GM21423 (cell line): ENCODE data around the gene TEX51.

Source experiments
- ATAC-seq: cut with Tn5 transposase; IDR thresholded peaks from one replicate; pipeline ENCODE4 v1.9.1; 2021; ENCODE audit warnings: mild to moderate bottlenecking, moderate library complexity; ENCODE audit not compliant: unreplicated experiment

The TEX51 gene

DNA sequence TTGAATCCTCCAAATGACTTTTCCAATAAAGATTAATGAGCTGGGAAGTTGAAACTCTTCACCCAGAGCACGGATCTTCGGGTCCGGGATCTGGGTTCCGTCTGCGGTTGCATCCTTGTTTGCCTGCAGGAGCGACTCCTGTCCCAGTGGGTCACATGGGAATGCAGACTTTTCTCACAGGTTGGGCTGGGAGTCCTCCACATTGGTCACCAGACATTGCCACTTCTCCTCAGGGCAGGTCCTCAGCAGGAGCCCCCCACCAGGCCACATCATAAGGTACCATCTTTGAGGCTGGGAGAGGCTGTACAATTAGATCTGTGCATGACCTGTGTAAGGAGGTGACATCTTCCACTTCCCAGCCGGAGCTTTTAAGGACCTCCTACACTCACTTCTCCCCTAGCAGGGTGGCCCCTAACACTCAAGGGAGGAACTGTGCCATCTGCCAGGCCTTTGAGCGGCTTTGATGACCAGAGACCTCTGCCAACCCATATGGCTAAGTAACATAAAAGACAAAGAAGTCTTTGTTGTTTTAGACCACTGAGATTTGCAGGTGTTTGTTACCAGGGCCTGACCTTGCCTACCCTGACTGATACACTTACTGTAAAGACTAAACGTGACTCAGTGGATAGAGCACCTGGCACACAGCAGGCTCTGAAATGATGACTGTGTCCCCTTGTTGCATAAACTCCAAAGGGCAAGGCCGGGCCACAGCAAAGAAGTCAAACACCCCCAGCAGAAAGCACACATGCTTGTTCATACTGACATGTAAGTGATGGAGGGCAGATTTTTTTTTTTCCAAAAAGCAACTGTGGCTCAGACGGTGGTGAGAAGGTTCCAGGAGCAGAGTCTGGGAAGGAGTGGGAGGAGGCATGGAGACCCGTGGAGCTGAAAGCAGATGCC lies 7.9 kb upstream of the TEX51 start:
- no peak for ATAC-seq

GRCh38 chr2:126891681-126892500 lies 6.8 kb upstream of the TEX51 start:
- ATAC-seq, result no peak

DNA sequence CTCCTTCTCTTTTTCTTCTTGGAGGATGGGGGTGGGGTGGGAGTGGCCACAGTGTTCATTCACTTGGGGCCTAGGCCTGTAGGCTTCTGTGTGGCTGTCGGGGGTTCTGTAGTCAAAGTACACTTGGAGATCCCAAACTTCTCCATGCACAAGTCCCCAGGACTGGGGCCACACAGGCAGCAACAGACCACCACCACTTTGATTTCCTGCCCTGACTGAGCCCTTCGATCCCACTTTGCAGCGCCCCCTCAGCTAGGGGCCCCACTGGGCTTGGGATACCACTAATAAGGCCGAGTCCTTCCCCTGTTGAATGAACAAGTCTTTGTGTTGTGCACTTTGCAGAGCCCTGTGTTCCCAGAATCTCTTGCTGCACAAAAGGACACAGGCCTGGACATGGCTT lies 5.5 kb upstream of the TEX51 start:
- no peak for ATAC-seq

GRCh38 chr2:126893606-126894005 lies 5.1 kb upstream of the TEX51 start:
- ATAC-seq, result no peak

DNA sequence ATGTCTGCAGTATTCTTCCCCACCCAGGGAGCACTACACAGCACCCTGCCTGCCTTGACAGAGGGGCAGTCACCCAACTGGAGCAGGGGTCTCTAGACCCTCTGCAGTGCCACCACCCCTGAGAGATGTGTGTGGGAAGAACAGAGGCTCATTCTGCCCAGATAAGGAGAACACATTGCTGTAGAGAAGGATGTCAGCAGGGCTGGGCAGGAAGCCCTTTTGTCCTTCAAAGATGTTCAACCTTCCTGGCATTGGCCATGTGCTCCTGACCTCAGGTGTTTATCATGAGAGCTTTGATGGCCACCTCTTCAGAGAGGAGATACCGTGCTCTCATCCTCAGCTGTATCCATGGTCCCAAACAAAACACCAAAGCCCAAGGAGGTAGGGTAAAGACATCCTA lies 4.6 kb upstream of the TEX51 start:
- no peak for ATAC-seq

DNA sequence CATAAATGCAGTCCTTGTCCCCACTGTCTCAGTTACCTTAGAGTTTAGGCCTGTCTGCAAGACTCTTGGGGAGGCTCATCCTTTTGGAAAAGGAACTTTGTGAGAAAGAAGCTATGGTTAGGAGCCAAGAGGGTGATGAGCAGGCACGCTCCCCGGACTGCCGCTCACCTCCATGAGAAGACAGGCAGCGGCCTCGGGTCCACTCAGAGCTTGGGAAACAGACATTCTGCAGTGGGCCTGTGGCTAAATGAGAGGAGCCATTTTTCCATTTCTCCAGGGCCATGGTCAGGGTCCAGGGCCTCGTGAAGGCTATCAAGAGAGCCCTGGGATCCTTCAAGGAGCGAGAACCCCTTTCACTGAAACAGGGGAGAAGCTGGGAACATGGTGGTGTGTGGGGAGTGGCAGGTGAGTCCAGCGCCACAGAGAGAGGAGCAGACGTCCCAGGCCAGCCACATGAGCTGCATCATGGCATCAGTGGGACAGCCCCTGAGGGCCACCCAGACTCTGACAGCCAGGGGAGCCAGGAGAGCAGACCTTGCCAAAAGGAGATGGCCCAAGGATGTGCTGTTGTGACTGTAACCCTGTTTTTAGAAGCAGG lies 4.0 kb upstream of the TEX51 start:
- ATAC-seq, result no peak

GRCh38 chr2:126895336-126895735 lies 3.4 kb upstream of the TEX51 start:
- no peak for ATAC-seq

DNA sequence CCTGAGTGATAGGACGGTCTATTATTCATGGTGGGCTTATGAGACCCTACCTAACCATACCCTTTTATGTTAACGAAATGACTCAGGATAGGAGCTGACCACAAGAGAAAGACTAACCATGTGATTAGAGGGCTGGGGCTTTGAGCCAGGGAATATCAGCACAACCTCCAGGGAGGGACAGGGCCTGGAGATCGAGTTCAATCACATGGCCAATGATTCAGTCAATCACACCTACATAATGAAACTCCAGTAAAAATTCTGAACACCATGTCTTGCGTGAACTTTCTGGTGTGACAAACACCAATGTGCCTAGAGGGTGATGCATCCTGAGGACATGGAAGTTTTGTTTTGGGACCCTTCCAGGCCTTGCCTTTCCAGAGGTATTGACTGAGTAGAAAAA lies 2.2 kb upstream of the TEX51 start:
- no peak for ATAC-seq

DNA sequence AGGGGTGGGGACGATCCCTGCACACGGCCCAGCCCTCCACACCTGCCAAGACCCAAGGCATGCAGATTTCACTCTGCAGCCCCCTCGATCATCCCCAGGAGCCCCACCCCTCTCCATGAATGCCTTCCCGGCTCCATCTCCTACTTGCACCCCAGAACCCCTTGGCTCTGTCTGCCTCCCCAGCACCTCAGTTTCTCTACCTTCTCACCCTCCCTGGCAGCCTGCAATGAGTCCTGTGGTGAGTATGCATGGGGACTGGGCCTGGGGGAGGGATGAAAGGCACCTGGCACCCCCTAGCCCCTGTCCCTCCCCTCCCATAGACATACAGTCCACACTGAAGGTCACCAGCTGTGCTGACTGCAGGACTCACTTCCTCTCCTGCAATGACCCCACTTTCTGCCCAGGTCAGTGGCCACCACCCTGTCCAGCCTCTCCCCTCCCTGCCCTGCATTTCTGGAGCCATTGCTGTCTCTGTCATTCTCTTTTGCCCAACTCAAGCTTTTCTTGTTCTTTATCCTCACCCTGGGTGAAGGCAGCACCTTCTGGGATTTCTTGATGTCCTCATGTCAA lies 1.0 kb downstream of the TEX51 start:
- ATAC-seq, result no peak

GRCh38 chr2:126900646-126901319 lies 2.1 kb downstream of the TEX51 start:
- no peak for ATAC-seq

DNA sequence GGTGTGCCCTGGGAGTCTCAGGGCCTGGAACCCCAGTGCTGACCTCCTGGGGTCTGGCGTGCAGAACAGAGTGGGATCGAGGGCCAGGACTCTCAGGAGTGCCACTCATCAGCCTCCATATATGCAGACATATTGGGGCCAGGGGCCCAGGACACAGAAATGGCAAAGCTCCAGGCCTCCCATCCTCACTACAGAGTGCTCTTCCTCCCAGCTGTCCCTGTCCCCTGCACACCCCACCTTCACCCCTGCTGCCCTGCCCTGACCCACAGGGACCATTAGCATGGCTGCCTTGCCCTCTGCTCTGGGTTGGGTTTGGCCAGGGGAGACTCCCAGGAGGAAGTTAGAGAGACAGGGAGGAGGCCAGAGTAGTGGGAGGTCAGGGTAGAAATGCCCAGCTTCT lies 2.8 kb downstream of the TEX51 start:
- no peak for ATAC-seq

- ATAC-seq, result no peak
Measured at GRCh38 chr2:126902152-126902835, 3.6 kb downstream of the TEX51 start.

GRCh38 chr2:126902859-126903258 lies 4.2 kb downstream of the TEX51 start:
- no peak for ATAC-seq

- ATAC-seq, result no peak
Measured at GRCh38 chr2:126905991-126906390, 7.3 kb downstream of the TEX51 start.

- ATAC-seq, result no peak
Measured at GRCh38 chr2:126906781-126907180, 8.1 kb downstream of the TEX51 start.

- ATAC-seq, result no peak
Measured at GRCh38 chr2:126907671-126908070, 9.0 kb downstream of the TEX51 start.

DNA sequence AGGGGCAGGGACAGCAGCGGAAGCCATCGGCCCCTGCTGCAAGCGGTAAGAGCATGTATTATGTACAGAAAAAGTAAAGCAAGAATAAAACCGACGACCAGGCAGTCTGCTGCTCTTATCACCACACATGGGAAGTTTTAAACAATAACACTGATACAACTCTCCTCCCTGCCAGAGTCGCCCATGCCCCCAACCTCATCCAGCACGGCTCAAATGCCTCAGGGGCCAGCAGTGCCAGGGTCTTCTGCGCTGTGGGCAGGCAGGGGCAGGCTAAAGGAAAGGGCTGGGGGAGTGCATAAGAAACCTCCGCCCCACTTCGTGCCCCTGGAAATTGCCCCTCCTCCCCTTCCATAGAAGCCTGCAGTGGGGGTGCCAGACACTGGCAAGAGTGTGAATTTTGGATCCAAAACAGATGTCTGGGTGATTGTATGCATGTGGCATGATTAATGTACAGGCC lies 10.1 kb downstream of the TEX51 start:
- ATAC-seq, result no peak

DNA sequence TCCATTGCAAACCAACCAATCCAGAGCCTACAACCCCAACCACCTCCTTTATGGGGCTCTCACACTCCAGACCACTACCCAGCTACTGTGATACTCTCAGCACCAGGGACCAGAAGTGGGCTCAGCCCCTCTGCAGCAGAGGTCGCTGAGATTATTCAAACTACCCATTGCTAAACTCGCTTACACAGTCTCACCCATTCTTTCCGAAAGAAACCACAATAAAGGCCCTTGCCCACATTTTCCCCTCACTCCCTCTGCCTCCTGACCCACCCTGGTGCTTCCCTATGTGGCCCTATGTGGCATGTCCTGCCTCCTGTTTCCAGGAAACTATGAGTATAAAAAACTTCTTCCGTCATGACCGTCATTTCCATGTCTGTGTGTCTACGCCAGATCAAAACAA lies 10.7 kb downstream of the TEX51 start:
- no peak for ATAC-seq

DNA sequence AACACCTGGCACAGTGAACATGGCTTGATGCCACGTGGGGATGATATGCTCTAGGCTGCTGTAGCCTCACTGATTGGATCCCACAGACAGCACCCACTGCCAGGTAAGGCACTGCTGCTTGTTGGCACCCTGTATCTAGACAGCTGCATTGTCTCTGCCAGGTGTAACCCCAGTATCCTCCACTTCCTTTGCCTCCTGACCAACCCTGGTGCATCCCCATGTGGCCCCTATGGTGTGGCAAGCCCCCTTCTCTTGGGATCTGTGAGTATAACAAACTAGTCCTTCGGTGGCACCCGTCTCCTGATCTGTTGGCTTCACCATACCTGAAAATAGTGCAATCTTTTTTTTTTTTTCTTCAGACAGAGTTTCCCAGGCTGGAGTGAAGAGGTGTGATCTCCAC lies 11.1 kb downstream of the TEX51 start:
- no peak for ATAC-seq

- ATAC-seq, result no peak
Measured at GRCh38 chr2:126910637-126911036, 11.9 kb downstream of the TEX51 start.
